8988T (cell line): Measurements from ENCODE around the gene DHRS7B.
"Not testable (repeated sequence)": the region's sequence is repeated elsewhere in the genome, so short reads cannot be mapped to it uniquely, and the experiment has no call there.

Experiments used
- DNase-seq: peaks from one replicate; pipeline ENCODE4 v3.0.0; 2011

The DHRS7B gene

GRCh38 chr17:21212826-21213637, 86.3 kb downstream of the DHRS7B start:
- DNase-seq = no peak

DNA sequence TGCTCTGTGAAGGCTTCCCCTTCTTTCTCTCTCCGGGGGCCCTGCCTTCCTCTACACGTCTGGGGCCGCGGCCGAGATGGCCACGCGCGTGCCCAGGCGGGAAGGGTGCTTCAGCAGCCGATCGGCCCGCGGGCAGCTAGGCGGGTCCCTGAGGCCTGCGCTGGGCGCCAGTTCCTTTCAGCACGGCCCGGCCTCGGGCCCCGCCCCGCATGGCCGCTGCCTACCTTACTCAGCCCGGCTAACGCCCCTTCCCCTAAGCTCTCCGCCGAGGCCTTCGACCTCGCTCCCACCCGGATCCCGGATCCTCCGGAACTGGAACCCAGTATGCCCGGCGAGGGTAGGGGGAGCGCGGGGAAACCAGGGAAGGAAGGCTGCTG, 86.9 kb downstream of the DHRS7B start:
- DNase-seq = peak; percentile 40

GRCh38 chr17:21214015-21214776, 87.4 kb downstream of the DHRS7B start, which contains the start of gene TMEM11:
Gene TMEM11, minus strand, starts transcription at chr17:21214161. Its CDS starts 9 bp downstream, at chr17:21214152.
- peak; percentile 90 for DNase-seq

- DNase-seq = no peak
These were observed 88.2 kb downstream of the DHRS7B start for GRCh38 chr17:21214777-21215541.

DNA sequence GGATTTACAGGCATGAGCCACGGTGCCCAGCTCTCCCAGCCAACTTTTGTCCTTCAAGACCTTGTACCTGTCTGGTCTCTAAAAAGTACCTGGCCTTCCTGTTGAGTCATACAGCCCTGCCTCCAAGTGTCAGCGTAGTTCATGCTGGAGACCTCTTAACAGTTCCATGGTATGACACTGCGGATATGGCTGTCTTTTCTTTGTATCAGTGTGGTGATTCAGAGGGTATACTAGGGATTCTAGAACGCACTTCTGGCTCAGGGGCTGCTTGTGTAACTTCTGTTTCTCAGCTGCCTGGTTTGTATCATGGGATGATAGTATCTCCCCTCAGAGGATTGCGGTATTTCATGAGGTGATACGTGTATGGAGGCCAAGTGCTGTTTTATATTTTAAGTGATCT, 89.2 kb downstream of the DHRS7B start:
- DNase-seq = no peak

- DNase-seq = no peak
These were observed 90.6 kb downstream of the DHRS7B start for GRCh38 chr17:21217346-21217745.

DNA sequence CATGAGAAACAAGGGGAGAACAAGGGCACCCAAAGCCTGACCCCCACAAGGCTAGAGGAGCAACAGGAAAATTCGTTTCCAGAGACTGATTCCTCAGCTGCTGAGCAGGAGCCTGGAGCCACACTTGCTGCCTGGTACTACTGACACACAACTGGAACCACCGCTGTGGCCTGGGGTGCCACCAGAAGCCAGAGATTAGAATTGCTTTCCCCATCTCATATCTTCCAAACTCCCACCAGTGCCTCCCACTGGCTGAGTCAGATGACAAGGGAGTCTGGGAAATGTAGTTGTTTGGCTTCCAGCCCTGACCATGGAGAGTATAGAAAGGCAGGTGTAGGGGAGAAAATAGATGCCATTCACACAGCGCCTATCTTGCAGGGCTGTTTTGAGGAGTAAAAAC, 91.3 kb downstream of the DHRS7B start:
- DNase-seq = peak; percentile 56

DNA sequence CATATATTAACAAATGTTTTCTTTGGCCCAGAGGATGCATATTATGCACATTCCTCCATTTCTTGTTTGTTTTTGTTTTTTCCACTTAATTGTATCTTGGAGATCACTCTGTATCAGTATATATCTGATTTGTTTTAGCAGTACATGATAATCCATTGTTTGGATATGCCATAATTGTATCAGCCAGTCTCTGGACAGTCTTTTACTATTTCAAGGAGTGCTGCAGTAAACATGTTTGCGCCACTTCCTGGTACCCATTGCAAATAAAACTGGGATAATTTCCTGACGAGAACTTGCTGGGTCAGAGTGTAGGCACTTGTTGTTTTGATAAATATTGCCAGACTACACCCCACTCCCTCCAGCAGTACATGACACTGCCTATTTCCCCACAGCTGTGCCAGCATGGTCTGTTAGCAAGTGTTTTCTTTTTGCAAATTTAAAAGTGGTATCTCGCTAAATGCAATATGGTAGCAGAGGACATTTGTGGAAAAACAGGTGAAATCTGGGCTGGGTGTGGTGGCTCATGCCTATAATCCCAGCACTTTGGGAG, 92.1 kb downstream of the DHRS7B start:
- DNase-seq = no peak

DNA sequence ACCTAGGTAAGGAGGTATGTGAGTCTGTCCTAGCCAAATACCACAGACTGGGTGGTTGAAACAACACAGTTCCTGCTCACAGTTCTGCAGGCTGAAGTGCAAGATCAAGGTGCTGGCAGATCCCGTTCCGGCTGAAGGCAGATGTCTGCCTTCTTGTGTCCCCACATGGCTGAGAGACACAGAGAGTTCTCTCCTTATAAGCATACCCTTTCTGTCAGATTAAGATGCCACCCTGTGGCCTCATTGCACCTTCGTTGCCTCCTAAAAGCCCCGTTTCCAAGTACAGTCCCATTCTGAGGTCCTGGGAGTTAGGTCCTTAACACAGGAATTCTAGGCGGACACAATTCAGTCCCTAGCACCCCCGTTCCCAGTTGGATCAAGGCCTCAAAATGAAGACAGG, 96.3 kb downstream of the DHRS7B start:
- no peak for DNase-seq

GRCh38 chr17:21227277-21227676, 100.5 kb downstream of the DHRS7B start:
- not testable (repeated sequence) for DNase-seq

DNA sequence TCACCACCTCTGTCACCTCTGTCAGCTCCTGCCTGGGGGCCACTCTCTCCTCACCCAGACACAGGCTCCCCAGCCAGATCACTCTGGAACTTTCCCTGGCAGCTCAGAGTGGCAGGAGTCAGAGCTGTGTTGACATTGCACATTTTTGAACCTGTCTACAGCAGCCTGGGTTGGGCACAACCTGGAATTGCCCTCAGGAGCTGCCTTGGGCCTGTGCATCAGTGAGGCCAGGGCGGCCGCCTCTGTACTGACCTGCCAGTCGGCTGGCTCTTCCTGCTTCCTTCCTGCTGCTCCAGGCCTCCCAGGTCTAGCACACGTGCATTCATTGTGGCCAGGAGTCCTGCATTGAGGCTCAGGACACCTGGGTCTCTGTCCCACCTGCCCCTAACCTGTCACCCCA, 101.3 kb downstream of the DHRS7B start:
- DNase-seq = no peak

DNA sequence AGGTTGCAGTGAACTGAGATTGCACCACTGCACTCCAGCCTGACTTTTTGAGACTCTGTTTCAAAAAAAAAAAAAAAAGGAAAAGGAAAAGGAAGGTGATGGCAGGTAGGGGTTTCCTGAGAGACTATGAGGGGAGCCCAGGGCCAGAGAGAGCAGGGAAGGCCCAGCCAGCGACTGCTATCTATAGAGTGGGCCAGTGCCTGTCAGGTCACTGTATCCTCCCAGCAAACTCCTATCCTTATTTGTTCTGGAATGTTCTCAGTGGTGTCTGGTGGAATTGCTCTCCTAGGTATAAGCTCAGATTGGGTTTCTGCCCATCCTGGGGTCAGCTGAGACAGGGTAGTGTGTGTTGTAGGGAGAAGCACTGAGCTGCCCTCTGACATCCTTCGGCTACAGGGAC, 102.1 kb downstream of the DHRS7B start:
- no peak for DNase-seq

DNA sequence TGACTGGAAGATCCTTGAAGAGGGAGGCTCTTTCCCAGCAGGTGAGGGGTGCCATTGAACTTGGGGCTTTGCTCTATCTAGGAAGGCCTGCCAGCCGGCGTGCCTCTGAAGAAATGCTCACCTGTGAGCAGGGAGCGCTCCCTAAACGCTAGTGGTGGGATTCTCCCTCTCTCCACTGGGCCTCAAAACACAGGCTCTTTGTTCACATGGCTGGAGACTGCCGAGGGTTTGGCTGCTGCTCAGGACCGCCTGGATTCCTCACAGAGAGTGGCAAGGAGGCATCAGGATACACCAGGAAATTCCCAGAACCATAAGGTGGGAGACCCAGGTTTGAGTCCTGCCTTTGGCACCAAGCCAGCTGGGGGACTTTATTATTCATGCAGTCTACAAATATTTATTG, 104.8 kb downstream of the DHRS7B start:
- DNase-seq = no peak

- no peak for DNase-seq
These were observed 105.4 kb downstream of the DHRS7B start for GRCh38 chr17:21232033-21232749.

DNA sequence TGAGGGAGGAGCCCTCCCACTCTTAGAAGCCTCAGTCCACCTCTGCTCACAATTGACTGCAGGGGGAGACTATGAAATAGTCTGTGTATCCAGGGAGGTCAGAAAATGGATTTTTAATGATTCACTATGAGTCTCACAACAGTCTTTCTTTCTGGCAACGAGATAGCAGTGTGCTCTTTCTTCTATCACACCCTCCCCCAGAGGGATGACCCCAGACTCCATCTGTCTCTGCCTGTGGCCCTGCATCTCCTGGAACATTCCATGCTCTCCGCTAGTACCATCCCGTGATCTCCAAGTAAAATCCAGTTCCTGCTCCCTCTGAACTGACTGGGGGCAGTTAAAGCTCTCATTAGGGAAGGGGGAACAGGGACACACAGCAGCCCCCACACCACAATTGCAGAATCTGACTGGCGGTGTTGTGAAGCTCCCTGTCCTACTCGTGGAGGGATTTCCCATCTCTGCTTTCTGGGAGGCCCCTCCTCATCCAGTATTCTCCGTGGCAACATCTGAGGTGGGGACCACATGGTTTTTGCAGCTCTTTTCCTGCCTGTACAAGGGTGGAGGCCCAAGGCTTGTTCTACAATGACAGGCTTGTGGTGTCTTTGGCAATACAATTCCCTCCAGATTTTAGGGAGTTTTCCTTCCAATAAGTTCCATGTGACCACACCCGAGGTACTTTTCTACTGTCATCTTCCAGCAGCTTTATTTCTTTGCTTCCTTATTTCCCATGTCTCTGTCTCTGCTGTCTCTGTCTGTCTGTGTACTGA, 107.0 kb downstream of the DHRS7B start:
- DNase-seq = no peak

GRCh38 chr17:21235921-21236320, 109.2 kb downstream of the DHRS7B start:
- DNase-seq = no peak

- DNase-seq = no peak
These were observed 113.1 kb downstream of the DHRS7B start for GRCh38 chr17:21239680-21240368.

DNA sequence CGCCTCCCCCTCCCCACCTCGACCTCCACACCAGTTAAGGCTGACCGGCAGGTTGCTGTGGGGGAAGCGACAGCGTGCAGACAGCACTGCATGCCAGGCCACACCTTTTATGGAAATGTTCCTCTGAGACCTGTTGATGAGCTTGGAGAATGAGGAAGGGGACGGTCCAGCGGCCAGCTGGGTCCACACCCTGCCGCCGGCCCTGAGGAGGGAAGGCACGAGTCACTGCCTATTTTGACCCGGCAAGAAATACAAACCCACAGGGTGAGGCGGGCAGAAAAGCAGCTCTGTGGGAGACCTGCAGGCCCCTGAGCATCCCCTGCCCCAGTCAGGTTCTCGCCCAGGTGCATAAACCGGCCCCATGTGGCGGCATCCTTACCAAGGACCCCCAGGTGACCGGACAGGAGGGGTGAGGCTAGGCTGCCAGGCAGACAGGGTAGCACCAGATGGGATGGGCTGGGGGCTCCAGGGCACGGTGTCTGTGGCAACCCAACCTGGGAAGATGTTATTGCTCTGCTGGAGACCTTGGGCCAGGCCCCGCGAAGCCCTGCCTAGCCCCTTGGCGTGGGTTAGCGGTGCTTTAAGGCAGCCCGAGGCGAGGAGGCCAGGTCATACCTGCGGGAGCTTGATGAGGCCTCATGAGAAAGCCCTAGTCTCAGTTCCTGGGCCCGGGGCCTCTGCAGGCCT, 113.7 kb downstream of the DHRS7B start:
- DNase-seq = no peak
